ENCODE results near the gene TAS2R14. TPM values are rescaled to one million over a fixed set of nuclear protein-coding genes. Genes with fewer than 3 reads are reported as not detected.

The TAS2R14 gene
- total RNA-seq, 1 experiment from 2014 or later, result 1.4 TPM

GRCh38 chr12:10900972-10901371, 38.1 kb downstream of the TAS2R14 start:
- ATAC-seq, result no peak
- no TSS peak for BruUV-seq (replicated peaks)
- intact Hi-C loops (cut with micrococcal nuclease; ENCODE audit: unreplicated experiment) (no loop called here), in situ Hi-C loops (cut with HindIII; ENCODE audit: low pct_unique_long_range_greater_than_20kb, low sequenced_read_pairs) (no loop called here)
- no peaks in the 10 kb centered on the region for H3K9me3 ChIP-seq (ENCODE audit: control insufficient read depth, insufficient read depth, low read depth, low read length)
- CTCF ChIA-PET, result no interaction called here
- POLR2A ChIA-PET, result no interaction called here
- H3K36me3 ChIP-seq (ENCODE audit: control insufficient read depth, insufficient read depth, low read length), result no peaks in the 10 kb centered on the region
- TF ChIP-seq, protein P1, sequence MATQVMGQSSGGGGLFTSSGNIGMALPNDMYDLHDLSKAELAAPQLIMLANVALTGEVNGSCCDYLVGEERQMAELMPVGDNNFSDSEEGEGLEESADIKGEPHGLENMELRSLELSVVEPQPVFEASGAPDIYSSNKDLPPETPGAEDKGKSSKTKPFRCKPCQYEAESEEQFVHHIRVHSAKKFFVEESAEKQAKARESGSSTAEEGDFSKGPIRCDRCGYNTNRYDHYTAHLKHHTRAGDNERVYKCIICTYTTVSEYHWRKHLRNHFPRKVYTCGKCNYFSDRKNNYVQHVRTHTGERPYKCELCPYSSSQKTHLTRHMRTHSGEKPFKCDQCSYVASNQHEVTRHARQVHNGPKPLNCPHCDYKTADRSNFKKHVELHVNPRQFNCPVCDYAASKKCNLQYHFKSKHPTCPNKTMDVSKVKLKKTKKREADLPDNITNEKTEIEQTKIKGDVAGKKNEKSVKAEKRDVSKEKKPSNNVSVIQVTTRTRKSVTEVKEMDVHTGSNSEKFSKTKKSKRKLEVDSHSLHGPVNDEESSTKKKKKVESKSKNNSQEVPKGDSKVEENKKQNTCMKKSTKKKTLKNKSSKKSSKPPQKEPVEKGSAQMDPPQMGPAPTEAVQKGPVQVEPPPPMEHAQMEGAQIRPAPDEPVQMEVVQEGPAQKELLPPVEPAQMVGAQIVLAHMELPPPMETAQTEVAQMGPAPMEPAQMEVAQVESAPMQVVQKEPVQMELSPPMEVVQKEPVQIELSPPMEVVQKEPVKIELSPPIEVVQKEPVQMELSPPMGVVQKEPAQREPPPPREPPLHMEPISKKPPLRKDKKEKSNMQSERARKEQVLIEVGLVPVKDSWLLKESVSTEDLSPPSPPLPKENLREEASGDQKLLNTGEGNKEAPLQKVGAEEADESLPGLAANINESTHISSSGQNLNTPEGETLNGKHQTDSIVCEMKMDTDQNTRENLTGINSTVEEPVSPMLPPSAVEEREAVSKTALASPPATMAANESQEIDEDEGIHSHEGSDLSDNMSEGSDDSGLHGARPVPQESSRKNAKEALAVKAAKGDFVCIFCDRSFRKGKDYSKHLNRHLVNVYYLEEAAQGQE (IDR thresholded peaks at IDR 0.05; ENCODE audit: insufficient read depth in 1 of 2, low read depth in 2 of 2, low read length in 1 of 2), result no peak
- TF ChIP-seq SIN3A (IDR thresholded peaks at IDR 0.05; ENCODE audit: borderline replicate concordance, insufficient read depth, low read depth, low read length), result no peak
- no peak for TF ChIP-seq CTCF (IDR thresholded peaks at IDR 0.05)
- no peak for TF ChIP-seq POLR2AphosphoS5 (IDR thresholded peaks at IDR 0.05; ENCODE audit: low read depth, low read length)
- TF ChIP-seq TCF7L2 (IDR thresholded peaks at IDR 0.05; ENCODE audit: low read depth, low read length), result no peak
- no peak for DNase-seq (ENCODE audit: low read depth, low spot score)
- no peaks in the 10 kb centered on the region for H3K4me1 ChIP-seq (ENCODE audit: control insufficient read depth, insufficient read depth, low read length)
- H3K27ac ChIP-seq (ENCODE audit: low read length), result no peak overlapping the region
- H3K4me3 ChIP-seq (ENCODE audit: low read depth in 2 of 2, low read length in 2 of 2), result no peak overlapping the region
- H3K27me3 ChIP-seq (ENCODE audit: control insufficient read depth, insufficient read depth, low read length), result no peaks in the 10 kb centered on the region

DNA sequence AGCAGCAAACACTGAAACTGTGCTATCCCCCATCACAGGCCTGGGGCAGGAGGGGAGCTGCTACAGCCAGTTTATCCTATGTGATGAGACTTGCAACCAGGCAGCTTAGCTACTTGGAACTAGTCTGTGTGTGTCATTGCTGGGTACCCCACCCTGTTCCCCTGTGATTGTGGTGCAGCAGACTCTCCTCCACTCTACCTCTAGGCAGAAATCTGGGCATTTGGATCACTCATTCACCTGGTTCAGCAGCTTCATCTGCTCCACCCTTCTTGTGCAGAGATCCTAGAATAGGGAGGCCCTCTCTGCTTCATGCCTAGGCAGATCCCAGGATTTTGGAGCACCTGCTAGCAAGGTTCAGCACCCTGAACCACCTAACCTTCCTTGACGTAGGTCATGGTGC, 38.5 kb downstream of the TAS2R14 start:
- DNase-seq (ENCODE audit: low read depth, low spot score), result no peak
- Histone ChIP-seq H3K27ac (ENCODE audit: low read length) (no peak overlapping the region), H3K4me3 (ENCODE audit: low read depth in 2 of 2, low read length in 2 of 2) (no peak overlapping the region), H3K27me3 (ENCODE audit: control insufficient read depth, insufficient read depth, low read length) (no peaks in the 10 kb centered on the region), H3K36me3 (ENCODE audit: control insufficient read depth, insufficient read depth, low read length) (no peaks in the 10 kb centered on the region), H3K4me1 (ENCODE audit: control insufficient read depth, insufficient read depth, low read length) (no peaks in the 10 kb centered on the region), H3K9me3 (ENCODE audit: control insufficient read depth, insufficient read depth, low read depth, low read length) (no peaks in the 10 kb centered on the region)
- intact Hi-C loops (cut with micrococcal nuclease; ENCODE audit: unreplicated experiment) (no loop called here), in situ Hi-C loops (cut with HindIII; ENCODE audit: low pct_unique_long_range_greater_than_20kb, low sequenced_read_pairs) (no loop called here)
- ChIA-PET POLR2A (no interaction called here), CTCF (no interaction called here)
- BruUV-seq (replicated peaks), result no TSS peak
- no peak for ATAC-seq
- TF ChIP-seq CTCF (IDR thresholded peaks at IDR 0.05), result no peak
- TF ChIP-seq, protein P1 (IDR thresholded peaks at IDR 0.05; ENCODE audit: insufficient read depth in 1 of 2, low read depth in 2 of 2, low read length in 1 of 2), result no peak
- TF ChIP-seq POLR2AphosphoS5 (IDR thresholded peaks at IDR 0.05; ENCODE audit: low read depth, low read length), result no peak
- no peak for TF ChIP-seq SIN3A (IDR thresholded peaks at IDR 0.05; ENCODE audit: borderline replicate concordance, insufficient read depth, low read depth, low read length)
- no peak for TF ChIP-seq TCF7L2 (IDR thresholded peaks at IDR 0.05; ENCODE audit: low read depth, low read length)

Data from Panc1 (cell line).